Measurements from ENCODE around the gene APBB1.

The APBB1 gene

GRCh38 chr11:6391537-6392134 lies 27.3 kb downstream of the APBB1 start:
- no peak for DNase-seq (ENCODE audit: low read depth)

GRCh38 chr11:6390718-6391469 lies 28.0 kb downstream of the APBB1 start:
- no peak for DNase-seq (ENCODE audit: low read depth)

- DNase-seq (ENCODE audit: low read depth) = peak; percentile 91
These were observed 28.8 kb downstream of the APBB1 start, which contains the start of gene SMPD1 for GRCh38 chr11:6389905-6390717. Gene SMPD1 (plus strand): TSS chr11:6390474. CDS start chr11:6390599, 125 bp downstream.

- DNase-seq (ENCODE audit: low read depth) = no peak
These were observed 30.1 kb downstream of the APBB1 start for GRCh38 chr11:6388748-6389147.

- no peak for DNase-seq (ENCODE audit: low read depth)
These were observed 30.9 kb downstream of the APBB1 start for GRCh38 chr11:6387811-6388599.

- DNase-seq (ENCODE audit: low read depth) = no peak
These were observed 33.7 kb downstream of the APBB1 start for GRCh38 chr11:6385046-6385777.

GRCh38 chr11:6378640-6378989 lies 40.3 kb downstream of the APBB1 start:
- no peak for DNase-seq (ENCODE audit: low read depth)

- DNase-seq (ENCODE audit: low read depth) = no peak
These were observed 40.8 kb downstream of the APBB1 start for GRCh38 chr11:6377902-6378639.

GRCh38 chr11:6371825-6372224 lies 47.1 kb downstream of the APBB1 start:
- DNase-seq (ENCODE audit: low read depth) = no peak

GRCh38 chr11:6365659-6366058 lies 53.2 kb downstream of the APBB1 start:
- DNase-seq (ENCODE audit: low read depth) = no peak

GRCh38 chr11:6362873-6363678 lies 55.8 kb downstream of the APBB1 start:
- no peak for DNase-seq (ENCODE audit: low read depth)

GRCh38 chr11:6362185-6362872 lies 56.6 kb downstream of the APBB1 start:
- no peak for DNase-seq (ENCODE audit: low read depth)

- no peak for DNase-seq (ENCODE audit: low read depth)
These were observed 58.7 kb downstream of the APBB1 start for GRCh38 chr11:6360183-6360582.

GRCh38 chr11:6357222-6357621 lies 61.7 kb downstream of the APBB1 start:
- no peak for DNase-seq (ENCODE audit: low read depth)

- no peak for DNase-seq (ENCODE audit: low read depth)
These were observed 62.3 kb downstream of the APBB1 start for GRCh38 chr11:6356503-6357055.

- no peak for DNase-seq (ENCODE audit: low read depth)
These were observed 64.0 kb downstream of the APBB1 start for GRCh38 chr11:6354651-6355485.

- peak; percentile 15 for DNase-seq (ENCODE audit: low read depth)
These were observed 65.4 kb downstream of the APBB1 start for GRCh38 chr11:6353367-6353987.

Data from T-helper 22 cell (primary cell).